ENCODE data around the gene ZNF333.

DNA sequence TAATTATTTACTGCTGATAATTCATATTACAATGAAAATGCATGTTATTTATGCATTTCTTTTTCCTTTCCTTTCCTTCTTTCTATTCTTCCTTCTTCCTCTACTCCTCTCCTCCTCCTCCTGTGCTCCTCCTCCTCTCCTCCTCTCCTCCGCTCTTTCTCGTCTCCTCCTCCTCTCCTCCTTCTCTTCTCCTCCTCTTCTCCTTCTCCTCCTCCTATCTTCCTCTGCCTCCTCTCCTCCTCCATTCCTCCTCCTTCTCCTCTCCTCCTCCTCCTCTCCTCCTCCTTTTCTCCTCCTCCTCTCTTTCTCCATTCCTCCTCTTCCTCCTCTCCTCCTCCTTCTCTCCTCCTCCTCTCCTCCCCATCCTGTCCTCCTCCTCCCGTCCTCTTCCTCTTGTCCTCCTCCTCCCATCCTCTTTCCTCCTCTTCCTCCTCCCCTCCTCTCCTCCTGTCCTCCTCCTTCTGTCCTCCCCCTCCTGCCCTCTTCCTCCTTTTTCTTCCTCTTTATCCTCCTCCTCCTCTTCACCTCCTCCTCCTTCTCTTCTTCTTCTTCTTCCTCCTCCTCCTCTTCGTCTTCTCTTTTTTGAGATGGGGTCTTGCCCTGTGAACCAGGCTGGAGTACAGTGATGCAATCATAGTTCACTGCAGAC is 73.8 kb downstream of the ZNF333 start:
- TF ChIP-seq CHD2 (IDR thresholded peaks at IDR 0.05; ENCODE audit: low read length, partially characterized antibody) (no peak), YY1 (IDR thresholded peaks at IDR 0.05; ENCODE audit: low read depth) (no peak), RAD21 (IDR thresholded peaks at IDR 0.05; ENCODE audit: low read length) (no peak), POLR2AphosphoS5 (IDR thresholded peaks at IDR 0.05; ENCODE audit: low read depth, low read length) (no peak), EP300 (IDR thresholded peaks at IDR 0.05; ENCODE audit: borderline replicate concordance in 1 of 2, low read depth in 1 of 2, low read length in 1 of 2) (no peak)
- TF ChIP-seq, protein P1, sequence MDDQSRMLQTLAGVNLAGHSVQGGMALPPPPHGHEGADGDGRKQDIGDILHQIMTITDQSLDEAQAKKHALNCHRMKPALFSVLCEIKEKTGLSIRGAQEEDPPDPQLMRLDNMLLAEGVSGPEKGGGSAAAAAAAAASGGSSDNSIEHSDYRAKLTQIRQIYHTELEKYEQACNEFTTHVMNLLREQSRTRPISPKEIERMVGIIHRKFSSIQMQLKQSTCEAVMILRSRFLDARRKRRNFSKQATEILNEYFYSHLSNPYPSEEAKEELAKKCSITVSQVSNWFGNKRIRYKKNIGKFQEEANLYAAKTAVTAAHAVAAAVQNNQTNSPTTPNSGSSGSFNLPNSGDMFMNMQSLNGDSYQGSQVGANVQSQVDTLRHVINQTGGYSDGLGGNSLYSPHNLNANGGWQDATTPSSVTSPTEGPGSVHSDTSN (IDR thresholded peaks at IDR 0.05): no peak
- TF ChIP-seq, protein P2, sequence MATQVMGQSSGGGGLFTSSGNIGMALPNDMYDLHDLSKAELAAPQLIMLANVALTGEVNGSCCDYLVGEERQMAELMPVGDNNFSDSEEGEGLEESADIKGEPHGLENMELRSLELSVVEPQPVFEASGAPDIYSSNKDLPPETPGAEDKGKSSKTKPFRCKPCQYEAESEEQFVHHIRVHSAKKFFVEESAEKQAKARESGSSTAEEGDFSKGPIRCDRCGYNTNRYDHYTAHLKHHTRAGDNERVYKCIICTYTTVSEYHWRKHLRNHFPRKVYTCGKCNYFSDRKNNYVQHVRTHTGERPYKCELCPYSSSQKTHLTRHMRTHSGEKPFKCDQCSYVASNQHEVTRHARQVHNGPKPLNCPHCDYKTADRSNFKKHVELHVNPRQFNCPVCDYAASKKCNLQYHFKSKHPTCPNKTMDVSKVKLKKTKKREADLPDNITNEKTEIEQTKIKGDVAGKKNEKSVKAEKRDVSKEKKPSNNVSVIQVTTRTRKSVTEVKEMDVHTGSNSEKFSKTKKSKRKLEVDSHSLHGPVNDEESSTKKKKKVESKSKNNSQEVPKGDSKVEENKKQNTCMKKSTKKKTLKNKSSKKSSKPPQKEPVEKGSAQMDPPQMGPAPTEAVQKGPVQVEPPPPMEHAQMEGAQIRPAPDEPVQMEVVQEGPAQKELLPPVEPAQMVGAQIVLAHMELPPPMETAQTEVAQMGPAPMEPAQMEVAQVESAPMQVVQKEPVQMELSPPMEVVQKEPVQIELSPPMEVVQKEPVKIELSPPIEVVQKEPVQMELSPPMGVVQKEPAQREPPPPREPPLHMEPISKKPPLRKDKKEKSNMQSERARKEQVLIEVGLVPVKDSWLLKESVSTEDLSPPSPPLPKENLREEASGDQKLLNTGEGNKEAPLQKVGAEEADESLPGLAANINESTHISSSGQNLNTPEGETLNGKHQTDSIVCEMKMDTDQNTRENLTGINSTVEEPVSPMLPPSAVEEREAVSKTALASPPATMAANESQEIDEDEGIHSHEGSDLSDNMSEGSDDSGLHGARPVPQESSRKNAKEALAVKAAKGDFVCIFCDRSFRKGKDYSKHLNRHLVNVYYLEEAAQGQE (IDR thresholded peaks at IDR 0.05; ENCODE audit: low read depth, low read length): no peak
- TF ChIP-seq, protein P3, sequence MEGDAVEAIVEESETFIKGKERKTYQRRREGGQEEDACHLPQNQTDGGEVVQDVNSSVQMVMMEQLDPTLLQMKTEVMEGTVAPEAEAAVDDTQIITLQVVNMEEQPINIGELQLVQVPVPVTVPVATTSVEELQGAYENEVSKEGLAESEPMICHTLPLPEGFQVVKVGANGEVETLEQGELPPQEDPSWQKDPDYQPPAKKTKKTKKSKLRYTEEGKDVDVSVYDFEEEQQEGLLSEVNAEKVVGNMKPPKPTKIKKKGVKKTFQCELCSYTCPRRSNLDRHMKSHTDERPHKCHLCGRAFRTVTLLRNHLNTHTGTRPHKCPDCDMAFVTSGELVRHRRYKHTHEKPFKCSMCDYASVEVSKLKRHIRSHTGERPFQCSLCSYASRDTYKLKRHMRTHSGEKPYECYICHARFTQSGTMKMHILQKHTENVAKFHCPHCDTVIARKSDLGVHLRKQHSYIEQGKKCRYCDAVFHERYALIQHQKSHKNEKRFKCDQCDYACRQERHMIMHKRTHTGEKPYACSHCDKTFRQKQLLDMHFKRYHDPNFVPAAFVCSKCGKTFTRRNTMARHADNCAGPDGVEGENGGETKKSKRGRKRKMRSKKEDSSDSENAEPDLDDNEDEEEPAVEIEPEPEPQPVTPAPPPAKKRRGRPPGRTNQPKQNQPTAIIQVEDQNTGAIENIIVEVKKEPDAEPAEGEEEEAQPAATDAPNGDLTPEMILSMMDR (IDR thresholded peaks at IDR 0.05): no peak
